Superior temporal gyrus (tissue), 1 donor: ENCODE data around the gene SPAG16.

Source experiments
- DNase-seq: peaks from one replicate; pipeline ENCODE4 v3.0.0-alpha.2; 2016; ENCODE audit errors: extremely low spot score

Gene SPAG16

GRCh38 chr2:214158851-214159250 is 874.6 kb downstream of the SPAG16 start:
- no peak for DNase-seq

GRCh38 chr2:214169281-214169680 is 885.0 kb downstream of the SPAG16 start:
- no peak for DNase-seq

GRCh38 chr2:214169736-214170135 is 885.5 kb downstream of the SPAG16 start:
- DNase-seq = no peak

GRCh38 chr2:214174563-214174962 is 890.3 kb downstream of the SPAG16 start:
- no peak for DNase-seq

GRCh38 chr2:214180071-214180470 is 895.8 kb downstream of the SPAG16 start:
- no peak for DNase-seq

GRCh38 chr2:214180686-214181085 is 896.4 kb downstream of the SPAG16 start:
- DNase-seq = no peak

GRCh38 chr2:214184461-214184860 is 900.2 kb downstream of the SPAG16 start:
- no peak for DNase-seq

GRCh38 chr2:214185546-214185945 is 901.3 kb downstream of the SPAG16 start:
- DNase-seq = no peak

- no peak for DNase-seq
These were observed 908.4 kb downstream of the SPAG16 start for GRCh38 chr2:214192711-214193110.

- DNase-seq = no peak
These were observed 909.7 kb downstream of the SPAG16 start for GRCh38 chr2:214193943-214194342.

GRCh38 chr2:214196260-214196659 is 912.0 kb downstream of the SPAG16 start:
- DNase-seq = no peak

- DNase-seq = no peak
These were observed 917.6 kb downstream of the SPAG16 start for GRCh38 chr2:214201892-214202291.

GRCh38 chr2:214203214-214203613 is 919.0 kb downstream of the SPAG16 start:
- no peak for DNase-seq

GRCh38 chr2:214203744-214204289 is 919.6 kb downstream of the SPAG16 start:
- DNase-seq = no peak

GRCh38 chr2:214215107-214215506 is 930.8 kb downstream of the SPAG16 start:
- no peak for DNase-seq

- DNase-seq = no peak
These were observed 932.9 kb downstream of the SPAG16 start for GRCh38 chr2:214217136-214217535.

GRCh38 chr2:214217599-214217998 is 933.3 kb downstream of the SPAG16 start:
- no peak for DNase-seq

- DNase-seq = no peak
These were observed 936.0 kb downstream of the SPAG16 start for GRCh38 chr2:214220251-214220650.

GRCh38 chr2:214226061-214226460 is 941.8 kb downstream of the SPAG16 start:
- DNase-seq = no peak

- DNase-seq = no peak
These were observed 948.0 kb downstream of the SPAG16 start for GRCh38 chr2:214232271-214232670.

- no peak for DNase-seq
These were observed 948.9 kb downstream of the SPAG16 start for GRCh38 chr2:214233164-214233563.

GRCh38 chr2:214242797-214243196 is 958.5 kb downstream of the SPAG16 start:
- DNase-seq = no peak

- no peak for DNase-seq
These were observed 960.6 kb downstream of the SPAG16 start for GRCh38 chr2:214244847-214245246.

GRCh38 chr2:214246417-214246816 is 962.2 kb downstream of the SPAG16 start:
- DNase-seq = no peak
